Measurements from ENCODE around the gene HOXC9.

The HOXC9 gene

DNA sequence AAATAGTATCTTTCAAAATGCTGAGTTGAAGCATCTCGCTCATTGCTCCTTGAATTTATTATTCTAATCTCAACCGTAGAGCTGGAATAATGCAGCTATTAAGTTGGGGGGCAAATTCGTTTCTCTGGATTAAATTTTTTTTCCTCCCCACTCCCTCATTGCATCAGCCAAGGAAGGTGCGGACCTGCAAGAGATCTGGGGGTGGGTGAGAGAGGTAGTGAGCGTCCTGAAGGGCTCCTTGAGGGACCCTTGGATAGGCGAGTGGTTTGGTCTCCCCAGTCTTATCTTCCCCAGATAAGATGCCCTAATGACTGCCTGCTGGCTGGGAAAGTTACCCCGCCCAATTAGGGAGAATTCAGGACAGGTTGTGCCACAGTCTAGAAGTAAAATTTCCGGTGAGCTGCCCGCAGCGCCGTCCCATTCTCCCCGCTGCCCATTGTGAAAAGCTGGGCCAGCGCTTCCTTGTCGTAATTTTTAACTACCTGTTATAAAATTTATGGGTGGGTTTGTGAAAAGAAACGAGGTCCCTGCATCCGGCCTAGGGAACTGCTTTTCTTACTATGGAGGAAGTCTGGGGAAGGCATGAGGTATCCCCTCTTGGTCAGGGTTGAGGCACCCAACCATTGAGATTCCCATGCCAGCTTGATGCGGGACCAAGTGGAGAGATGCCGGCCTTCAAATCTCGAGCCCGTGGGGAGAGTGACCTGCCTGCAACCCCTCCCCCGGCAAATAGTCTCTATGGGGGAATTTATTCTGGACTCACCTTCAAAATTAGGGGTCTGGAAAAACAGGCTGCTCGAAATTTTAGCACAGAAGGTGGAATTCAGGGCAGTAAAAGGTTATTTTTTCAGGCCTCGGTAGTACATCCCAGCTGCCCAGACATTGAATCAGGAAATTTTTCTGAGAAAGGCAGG is 15.3 kb downstream of the HOXC9 start:
- DNase-seq = no peak

DNA sequence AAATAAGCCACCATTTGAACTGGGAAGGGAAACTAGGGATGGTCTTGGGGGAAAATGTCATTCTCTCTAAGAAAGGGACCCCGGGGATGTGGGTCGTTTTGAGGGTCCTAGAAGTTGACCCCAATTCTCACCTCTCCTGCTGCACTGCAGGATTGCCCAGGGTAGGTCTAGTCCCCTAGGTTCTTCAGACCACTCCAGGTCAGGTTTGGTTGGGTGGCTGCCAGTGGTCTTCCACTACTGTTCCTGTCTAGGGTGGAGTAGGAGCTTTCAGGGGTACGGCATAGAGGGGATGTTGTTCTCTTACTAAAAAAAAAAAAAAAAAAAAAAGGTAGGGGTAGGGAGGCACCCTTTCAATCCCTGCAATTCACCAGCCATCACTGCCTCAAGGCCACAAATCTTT is 16.1 kb downstream of the HOXC9 start:
- no peak for DNase-seq

DNA sequence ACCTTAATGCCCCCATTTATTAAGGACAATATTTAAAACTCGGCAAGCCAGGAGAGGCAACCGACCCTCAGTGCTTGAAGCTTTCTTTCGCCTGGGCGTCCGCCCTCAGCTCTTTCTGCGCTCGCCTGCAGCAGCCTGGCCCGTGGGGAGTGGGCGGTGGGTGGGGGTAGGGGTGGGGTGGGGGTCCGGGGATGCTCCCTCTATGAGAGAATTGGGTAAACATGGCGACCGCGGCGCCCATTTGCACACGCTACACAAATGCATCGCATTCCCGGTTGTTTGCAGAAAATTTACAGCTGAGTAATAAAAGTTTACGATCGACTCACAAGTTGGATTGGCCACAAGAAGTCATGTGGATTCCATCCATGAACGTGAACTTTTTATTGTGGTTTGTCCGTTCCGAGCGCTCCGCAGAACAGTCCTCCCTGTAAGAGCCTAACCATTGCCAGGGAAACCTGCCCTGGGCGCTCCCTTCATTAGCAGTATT is 16.6 kb downstream of the HOXC9 start:
- DNase-seq = peak; percentile 96

DNA sequence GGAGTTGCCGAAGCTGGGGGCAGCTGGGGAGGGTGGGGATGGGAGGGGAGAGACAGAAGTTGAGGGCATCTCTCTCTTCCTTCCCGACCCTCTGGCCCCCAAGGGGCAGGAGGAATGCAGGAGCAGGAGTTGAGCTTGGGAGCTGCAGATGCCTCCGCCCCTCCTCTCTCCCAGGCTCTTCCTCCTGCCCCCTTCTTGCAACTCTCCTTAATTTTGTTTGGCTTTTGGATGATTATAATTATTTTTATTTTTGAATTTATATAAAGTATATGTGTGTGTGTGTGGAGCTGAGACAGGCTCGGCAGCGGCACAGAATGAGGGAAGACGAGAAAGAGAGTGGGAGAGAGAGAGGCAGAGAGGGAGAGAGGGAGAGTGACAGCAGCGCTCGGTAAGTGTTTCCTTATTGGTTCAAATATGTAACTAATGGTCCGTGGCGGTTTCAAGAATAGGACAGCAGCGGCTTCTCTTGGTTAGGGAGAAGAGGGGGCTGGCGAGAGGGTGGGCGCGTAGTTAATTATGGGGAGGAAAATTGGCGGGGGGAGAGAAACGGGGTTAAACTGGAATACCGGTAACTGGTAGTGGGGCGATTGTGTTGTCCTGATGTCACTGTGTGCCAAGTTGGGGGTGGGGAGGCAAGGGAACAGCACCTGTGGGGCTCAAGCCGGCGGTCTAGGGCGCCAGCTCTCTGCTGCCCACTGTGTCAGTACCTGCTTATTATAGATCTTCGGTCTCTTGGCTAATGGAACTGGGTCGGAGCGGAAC is 17.2 kb downstream of the HOXC9 start:
- DNase-seq = peak; percentile 63

DNA sequence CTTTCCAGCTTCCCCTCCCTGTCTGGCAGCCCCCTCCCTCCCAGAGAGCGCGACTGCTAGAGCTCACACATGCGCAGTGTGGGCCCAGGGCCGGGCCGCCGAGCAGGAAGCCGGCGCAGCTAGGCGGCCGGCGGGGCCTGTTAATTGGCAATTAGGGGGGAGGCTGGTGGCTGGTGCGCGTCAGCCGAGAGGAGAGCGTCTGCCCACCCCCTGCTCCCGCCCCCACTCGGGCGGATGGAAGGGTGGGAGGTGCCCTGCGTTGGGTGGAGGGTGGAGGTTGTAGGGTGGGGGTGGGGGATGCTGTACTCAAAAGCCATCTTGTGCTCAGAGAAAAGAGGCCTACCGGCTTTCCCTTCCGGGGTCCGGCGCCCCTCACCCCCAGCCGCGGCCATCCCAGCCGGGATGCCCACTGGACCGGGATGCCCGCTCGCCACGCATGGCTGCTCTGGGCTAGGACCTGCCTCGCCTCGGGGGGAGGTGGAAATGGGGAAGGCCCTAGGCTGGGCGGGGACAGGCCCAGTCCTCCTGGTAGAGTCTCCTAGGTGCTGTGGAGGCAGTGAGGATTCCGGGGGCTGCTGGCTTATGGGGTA is 18.0 kb downstream of the HOXC9 start:
- peak; percentile 99 for DNase-seq

DNA sequence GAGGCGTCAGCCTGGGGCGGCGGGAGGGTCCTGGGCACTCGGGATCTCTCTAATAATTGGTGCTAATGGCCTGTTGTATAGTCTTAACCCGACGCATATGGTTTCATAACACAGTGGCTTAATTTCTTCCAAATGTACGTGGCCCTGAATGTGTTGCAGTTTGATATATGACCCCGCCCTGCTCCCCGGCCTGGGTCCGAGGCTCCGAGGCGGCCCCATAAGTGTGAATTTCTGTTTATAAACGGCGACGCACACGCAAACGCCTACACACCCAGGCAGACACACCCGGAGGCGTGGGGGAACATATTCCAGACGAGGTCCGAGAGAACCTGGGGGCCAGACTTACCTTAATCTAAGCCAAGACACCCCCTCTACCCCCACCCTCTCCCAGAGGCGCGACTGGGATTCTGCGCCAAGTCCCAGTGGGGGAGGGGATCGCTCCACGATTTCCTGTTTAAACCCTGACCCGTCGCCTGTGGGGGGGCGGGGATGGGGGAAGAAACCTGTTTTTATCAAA is 18.6 kb downstream of the HOXC9 start:
- DNase-seq = peak; percentile 84

DNA sequence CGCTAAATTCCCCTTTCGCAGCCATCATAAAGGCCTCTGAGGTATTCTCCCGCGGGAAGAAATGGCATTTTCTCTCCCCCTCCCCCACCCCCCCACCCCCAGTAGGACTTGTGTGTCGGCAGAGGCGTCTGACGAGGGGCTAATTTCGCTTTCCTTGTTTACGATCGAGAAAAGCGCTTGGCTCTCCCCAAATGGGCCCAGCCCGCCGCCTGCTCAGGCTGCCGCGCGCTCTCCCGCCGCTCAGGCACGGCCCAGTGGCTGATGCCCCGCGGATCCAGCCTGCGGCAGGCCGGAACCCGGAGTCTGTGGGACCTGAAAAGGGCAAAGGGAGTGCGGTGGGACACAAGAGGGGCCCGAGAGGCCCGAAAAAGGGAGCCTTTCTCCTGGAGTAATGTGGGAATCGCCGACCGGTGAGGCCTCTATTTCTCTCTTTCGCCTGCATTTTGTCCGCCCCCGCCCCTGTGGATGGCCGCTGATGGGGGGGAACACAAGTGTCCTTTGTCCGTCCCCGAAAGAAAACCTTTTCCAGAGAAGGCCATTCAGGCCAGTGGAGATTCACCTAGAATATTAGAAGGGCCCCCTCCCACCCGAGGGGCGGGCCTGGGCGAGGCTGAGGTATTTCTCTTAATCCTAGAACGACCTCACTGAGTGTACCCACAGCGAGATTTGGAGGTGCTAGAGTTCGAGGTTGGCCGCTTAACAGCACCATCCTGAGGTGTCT is 19.3 kb downstream of the HOXC9 start:
- peak; percentile 83 for DNase-seq

DNA sequence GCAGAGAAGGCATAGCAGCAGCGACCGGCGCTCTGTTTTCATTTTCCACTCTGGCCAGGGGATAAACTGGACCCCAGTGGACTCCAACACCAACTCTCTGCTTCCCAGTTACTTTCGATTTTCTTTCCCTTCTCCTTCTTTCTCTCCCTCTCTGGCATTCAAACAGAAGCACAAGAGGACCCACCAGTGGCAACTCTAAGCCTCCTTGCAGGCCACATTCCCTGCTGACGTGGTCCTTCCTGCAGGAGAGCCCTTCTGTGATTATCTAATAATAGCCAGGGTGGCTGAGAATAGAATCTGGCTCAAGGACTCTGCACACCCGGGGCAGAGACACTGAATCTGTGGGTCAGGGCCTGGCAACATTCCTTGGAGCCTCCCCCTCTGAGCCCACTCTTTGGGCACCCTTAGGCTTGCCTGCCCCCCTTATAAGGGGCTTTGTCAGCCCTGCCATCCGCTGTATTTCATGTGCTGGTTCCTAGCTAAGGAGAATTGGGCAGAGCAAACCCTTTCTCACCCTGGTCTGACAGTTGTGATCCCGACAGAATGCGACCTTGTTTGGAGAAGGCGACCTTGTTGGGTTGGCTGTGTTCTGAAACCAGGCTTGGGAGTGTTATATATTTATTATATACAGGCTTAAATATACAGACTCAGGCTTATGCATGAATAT is 20.1 kb downstream of the HOXC9 start:
- DNase-seq = peak; percentile 73

DNA sequence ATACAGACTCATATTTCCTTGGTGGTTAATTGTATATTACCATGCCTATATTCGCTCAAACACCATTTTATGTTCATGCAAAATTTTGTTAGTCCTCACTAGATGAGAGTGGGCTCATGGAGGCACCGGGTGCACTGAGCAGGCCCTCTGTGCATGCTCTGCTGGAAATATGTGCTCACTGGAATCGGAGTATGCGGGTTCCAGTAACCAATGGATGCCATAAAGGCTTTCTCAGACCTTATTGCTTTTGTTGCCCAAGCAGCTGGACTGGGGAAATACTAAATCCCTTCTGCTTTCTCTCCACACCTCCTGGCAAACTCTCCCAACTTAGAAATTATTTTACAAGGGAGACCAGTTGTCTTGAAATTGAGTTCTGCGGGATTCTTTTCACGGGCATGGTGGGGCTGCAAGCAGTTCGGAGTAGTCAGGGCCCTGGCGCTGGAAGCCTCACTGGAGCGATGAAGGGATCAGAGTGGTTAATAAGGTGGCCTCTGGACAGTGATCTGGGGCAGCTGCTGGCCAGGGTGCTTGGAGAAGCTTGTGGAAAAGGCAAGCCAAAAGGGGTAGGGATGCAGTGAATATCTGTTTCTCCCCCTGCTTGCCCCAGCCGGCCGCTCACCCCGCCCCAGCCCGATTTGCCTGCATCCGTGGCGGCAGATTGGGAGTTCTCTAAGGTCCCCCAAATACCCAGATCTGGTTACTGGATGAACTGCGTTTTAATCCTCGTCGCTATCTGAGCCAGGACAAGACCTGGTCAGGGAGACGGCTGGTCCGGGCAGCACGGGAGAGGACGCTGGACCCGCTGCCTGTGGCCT is 20.8 kb downstream of the HOXC9 start:
- no peak for DNase-seq

DNA sequence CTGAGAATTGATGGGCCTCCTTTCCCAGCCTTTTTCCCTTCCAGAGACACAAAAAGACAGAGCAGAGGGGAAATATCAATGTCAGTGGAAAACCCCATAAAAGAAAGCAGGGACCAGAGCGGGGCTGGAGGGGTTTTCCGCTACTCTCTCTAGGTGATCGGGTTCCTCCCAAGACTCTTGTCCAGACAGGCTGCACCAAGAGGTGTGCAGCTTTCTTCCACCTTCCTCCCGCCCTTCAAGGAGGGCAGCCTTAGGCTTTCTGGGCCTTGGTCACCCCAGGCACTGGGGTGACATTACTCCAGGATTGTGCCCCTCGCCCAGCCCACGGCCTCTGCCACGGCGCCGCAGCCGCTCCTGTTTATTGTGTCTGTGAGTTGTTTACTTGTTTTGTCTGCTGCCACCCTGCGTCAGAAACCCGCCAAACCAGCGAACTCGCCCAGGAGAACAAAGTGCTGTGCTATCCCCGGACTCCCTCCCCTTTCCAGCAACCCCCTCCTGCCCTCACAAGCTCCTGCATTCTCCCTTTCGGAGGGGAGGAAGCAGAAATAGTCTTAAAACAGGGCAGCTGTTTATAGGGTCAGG is 21.6 kb downstream of the HOXC9 start:
- DNase-seq = no peak

DNA sequence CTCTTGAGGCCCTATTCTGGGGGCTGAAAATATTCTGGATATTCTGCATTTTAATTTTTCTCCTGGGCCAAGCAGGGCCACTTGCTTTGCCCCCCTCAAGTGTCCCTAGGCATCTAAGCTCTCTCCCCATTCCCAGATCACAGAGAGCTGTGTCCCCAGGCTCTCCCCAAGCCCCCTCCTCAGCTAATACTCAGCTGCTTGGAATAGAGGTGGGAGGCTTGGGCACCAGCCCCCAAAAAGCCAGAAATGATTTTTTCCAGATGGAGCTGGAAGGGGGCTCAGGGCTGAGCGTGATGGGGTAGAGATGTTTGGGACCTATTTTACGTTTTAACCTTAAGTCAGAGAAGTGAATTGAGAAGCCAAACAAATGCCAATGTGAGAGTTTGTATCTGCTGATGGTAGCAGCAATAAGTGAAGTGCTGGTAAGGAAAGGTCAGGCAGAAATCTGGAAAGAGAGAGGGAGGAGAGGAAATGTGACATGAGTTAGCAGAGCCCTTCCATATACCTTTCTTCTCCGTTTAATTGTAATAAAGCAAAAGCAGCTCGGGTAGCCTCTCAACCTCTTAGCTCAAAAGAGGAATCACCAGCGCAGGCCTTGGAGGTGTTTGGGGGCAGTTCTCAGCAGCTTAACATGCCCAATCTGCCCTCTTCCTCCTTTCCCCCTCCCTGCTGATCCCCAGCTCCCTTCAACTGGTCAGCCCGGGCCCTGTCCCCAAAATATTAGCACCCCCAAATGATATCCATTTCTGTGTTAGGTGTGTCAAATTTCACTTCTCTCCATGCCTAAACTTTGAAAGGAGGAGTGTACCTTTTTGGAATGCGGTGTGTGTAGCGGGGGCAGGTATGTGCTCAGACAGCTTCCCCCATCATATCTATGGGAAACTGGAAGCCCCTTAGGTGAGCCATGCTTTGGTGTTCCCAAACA is 23.3 kb downstream of the HOXC9 start:
- no peak for DNase-seq

DNA sequence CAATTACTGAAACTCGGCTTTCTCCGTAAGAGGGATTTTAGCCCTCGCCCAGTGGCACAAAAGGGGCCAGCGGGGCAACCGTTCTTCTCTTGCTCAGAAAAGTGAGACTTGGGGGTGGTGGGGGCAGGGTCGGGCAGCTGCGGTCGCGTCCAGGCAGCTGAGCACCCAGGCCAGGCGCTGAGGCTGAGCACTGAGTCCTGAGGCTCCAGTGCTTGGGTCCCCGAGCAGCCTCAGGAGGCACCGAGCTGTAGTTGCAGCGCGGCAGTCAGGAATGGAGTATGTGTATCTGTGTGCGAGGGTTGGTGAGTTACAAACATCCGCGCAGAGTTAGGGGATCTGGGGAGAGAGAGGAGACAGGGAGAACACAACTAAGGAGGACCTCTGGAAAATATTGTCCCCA is 24.2 kb downstream of the HOXC9 start:
- no peak for DNase-seq

DNA sequence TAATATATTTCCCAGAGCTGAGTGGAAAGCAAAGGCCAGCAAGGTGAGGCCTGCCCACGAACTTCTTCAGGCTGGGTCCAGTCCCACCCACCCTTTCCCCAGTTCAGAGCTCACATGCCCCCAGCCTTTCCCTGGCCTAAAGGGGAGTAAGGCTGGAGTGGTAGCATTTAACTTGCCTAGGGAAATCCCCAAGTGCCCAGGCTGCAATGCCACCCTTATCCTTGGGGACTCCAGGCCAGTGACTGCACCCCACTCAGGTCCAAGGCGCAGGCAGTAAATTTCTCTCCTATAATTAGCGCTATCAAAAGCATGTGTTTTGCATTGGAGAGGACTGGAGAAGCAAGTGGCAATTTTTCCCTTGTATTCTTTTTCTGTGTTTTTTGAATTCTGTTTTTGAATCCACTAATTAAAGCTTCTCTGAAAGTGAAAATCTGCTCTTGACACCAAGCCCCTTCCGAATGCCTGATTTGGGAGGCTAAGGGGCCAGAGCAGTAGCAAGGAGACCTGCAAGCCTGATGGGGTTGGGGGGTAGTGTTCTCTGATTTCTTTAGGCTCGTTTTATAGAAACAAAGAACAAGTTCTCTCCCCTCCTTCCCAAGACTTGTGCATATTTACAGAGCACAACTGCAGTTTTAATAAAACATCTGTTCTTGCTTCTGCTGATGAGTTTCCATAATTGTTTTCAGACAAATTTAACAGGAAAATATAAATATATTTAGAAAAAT is 24.8 kb downstream of the HOXC9 start:
- DNase-seq = no peak

DNA sequence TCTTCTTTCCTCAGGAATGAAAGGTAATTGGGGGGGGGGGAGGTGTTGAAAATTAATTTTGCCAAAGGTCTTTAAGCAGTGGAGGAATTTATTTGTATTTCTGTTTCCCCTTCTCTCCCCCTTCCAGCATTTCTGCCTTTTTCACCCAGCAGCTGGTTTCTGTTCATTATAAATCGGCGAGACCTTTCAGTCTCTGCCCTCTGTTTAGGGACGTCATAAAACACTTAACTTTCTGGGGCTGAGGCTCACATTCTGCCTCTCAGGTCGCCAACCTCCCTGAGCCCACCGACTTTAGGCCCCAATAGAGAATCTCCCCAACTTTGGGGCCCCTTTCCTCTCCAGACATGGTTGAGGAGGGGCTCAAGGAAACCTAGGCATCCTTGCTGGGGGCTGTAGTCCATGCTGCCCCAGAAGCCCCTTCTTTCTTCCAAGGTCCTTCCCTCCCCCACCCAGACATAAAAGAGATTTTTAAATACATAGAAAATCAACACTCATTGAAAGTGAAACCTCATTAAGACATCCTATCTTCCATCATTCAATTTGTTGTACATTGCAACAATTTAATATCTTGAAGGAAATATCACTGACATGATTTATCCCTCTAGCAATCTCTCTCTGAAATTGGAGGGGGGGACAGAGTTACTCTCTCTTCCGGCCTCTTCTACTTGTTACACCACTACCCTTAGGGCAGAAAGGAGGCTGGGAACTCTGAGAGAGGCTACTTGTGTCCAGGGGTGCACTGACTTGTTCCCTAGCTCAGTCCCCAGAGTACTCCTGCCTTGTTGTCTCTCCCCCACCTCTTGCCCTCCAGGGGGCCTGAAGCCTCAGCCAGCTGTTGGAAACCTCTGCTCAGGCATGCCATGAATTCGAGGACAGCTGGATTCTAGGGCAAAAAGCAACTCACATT is 25.8 kb downstream of the HOXC9 start:
- peak; percentile 62 for DNase-seq

DNA sequence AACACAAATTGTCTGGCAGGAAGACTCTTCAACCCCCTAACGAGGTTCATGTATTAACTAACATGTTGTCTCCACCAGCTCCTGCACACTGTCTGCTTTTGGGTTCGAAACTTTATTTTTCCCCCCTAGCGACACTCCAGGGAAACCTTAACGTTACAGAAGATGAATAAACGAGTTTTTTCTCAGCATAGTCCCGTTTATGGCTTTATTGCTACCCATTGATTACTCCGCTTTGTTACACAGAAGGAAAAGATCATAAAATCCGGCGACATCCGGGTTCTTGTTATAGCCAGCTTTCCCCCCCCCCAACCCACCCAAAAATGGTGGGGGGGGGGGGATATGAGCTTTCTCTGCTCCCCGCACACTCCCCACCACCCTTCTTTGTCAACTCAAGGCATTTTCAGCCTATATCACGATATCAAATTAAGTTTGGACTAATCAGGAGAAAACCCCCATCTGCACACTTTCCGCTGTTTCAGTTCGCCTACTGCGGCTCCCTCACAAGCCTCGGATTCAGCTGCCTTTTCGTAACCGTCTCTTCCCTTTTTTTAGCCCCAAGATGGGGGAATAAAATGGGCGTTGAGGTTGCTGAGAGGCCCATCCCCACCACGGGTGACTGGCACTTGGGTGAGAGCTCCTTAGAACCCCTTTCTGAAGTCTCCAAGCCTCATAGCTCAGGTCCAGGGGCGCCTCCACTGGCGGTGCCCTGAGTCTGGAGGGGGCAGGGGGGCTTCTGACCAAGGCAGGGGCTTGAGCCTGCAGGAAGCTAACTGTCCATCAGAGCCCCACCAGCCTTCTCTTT is 26.9 kb downstream of the HOXC9 start:
- no peak for DNase-seq

DNA sequence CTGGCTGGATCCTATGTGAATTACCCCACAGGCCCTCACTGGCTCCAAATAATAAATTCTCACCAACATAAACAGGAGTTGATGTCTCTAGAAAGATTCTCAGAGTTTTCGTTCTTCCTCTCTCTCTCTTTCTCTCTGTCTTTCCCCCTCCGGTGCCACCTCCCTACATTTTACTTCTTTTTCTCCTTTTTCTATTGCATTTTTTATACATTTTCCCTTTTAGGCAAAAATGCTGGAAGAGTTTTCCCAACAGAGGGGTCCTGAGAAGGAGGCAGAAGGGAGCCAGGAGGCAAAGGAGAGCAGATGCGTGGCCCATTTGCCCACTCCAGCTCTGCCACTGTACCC is 27.5 kb downstream of the HOXC9 start:
- DNase-seq = no peak

Data from fibroblast of skin of abdomen (primary cell).